Smooth muscle cell (in vitro differentiated cells): Measurements from ENCODE around the gene ARRDC5. TPM values are rescaled to one million over a fixed set of nuclear protein-coding genes. Genes with fewer than 3 reads are reported as not detected.

Source experiments
- DNase-seq: peaks from one replicate; lab custom pipeline; 2025; ENCODE audit not compliant: unreplicated experiment; lab: John Stamatoyannopoulos, UW
- H2AFZ ChIP-seq: fragments of 200-600 bp; sonication (generic); 2 replicates; pipeline ENCODE4 v1.6.0; 2016; ENCODE audit warnings: antibody characterized with exemption, low read depth, mild to moderate bottlenecking
- H3F3A ChIP-seq: fragments of 200-600 bp; sonication (generic); 2 replicates; pipeline ENCODE4 v1.6.0; 2017; ENCODE audit warnings: antibody characterized with exemption, low read depth
- H3K27ac ChIP-seq: fragments of 200-600 bp; sonication (generic); 2 replicates; pipeline ENCODE4 v1.5.1; 2016; ENCODE audit warnings: low read depth, mild to moderate bottlenecking
- H3K27me3 ChIP-seq: fragments of 200-600 bp; sonication (generic); 2 replicates; pipeline ENCODE4 v1.6.1; 2016; ENCODE audit warnings: low read depth, mild to moderate bottlenecking
- H3K36me3 ChIP-seq: fragments of 200-600 bp; sonication (generic); 2 replicates; pipeline ENCODE4 v1.5.1; 2016; ENCODE audit warnings: low read depth
- H3K4me1 ChIP-seq: fragments of 200-600 bp; sonication (generic); 2 replicates; pipeline ENCODE4 v1.5.1; 2016; ENCODE audit warnings: low read depth
- H3K4me2 ChIP-seq: fragments of 200-600 bp; sonication (generic); 2 replicates; pipeline ENCODE4 v1.6.0; 2016; ENCODE audit warnings: mild to moderate bottlenecking
- H3K4me3 ChIP-seq: fragments of 200-600 bp; sonication (generic); 2 replicates; pipeline ENCODE4 v1.5.1; 2016; ENCODE audit warnings: mild to moderate bottlenecking
- H3K79me2 ChIP-seq: fragments of 200-600 bp; sonication (generic); 2 replicates; pipeline ENCODE4 v1.6.0; 2016; ENCODE audit warnings: low read depth, mild to moderate bottlenecking
- H3K9ac ChIP-seq: fragments of 200-600 bp; sonication (generic); 2 replicates; pipeline ENCODE4 v1.6.0; 2016; ENCODE audit warnings: low read depth
- H3K9me3 ChIP-seq: fragments of 200-600 bp; sonication (generic); replicated peaks from 2 replicates; pipeline ENCODE4 v1.5.1; 2016; ENCODE audit warnings: low read depth
- H4K20me1 ChIP-seq: fragments of 200-600 bp; sonication (generic); 2 replicates; pipeline ENCODE4 v1.6.0; 2016; ENCODE audit warnings: low read depth
- WGBS: methylation state at CpG from one replicate; pipeline ENCODE4 v1.1.7; 2016; ENCODE audit warnings: low lambda C conversion rate; 5-methylcytosine and 5-hydroxymethylcytosine counted together
- polyA plus RNA-seq: library from polyadenylated mRNA; unstranded; fragments of >200 nt; fragmentation: Nextera tagmentation; extraction: Ambion mirVana; gene quantifications from 2 replicates; pipeline ENCODE4 v1.2.1, GENCODE V29; 2016
- total RNA-seq: library from RNA; depleted of rRNA; stranded (reverse); fragments of >200 nt; gene quantifications from 2 replicates; pipeline ENCODE4 v1.2.3, GENCODE V29; 2014
- TF ChIP-seq, protein P1 (sequence below): fragments of 200-600 bp; sonication (generic); IDR thresholded peaks from 2 replicates; pipeline ENCODE4 v1.5.1; 2017; ENCODE audit warnings: borderline replicate concordance, mild to moderate bottlenecking, antibody characterized with exemption; ENCODE audit not compliant: insufficient read depth, poor library complexity, severe bottlenecking

Gene ARRDC5
- total and polyA plus RNA-seq, 2 experiments from 2014 or later = not detected

DNA sequence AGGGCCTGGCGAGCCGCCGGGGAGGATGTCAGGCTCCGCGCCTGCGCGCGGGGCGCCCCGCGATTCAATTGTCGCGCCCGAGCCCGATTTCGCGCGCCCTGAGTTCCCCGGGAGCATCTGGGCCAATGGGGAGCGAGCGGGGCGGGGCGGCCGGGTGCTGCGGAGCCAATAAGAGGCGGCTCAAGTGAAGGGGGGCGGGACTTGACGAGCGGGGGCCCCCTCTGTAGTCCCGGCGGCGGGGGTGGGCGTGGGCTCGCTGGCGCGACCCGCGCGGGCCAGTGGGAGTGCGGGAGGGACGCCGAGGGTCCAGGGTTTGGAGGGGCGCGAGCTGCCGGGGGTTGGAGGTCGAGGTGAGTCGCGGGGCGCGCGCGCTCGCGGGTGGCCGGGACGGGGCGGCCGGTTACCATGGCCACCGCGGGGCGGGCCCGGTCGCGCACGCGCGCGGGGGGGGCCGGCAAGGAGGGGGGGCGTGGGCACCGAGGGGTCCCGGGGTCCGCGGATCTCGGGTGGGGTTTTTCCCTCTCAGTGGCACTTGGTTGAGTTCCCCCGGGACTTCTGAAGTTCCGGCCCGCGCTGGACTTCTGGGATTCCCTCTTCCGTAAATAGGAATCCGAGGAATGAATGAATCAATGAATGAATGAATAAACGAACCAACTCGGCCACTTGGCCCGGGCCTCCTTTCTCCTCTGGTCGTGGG lies 7.3 kb upstream of the ARRDC5 start:
- Histone ChIP-seq H3K4me1 (peaks cover 19% of the 10 kb centered on the region), H3K4me3 (peak overlapping the region; percentile 82), H3K9ac (peak overlapping the region; percentile 59), H3K9me3 (no peaks in the 10 kb centered on the region), H4K20me1 (no peaks in the 10 kb centered on the region), H3K79me2 (peaks cover 6% of the 10 kb centered on the region), H3F3A (peaks cover 12% of the 10 kb centered on the region), H3K27me3 (no peaks in the 10 kb centered on the region), H2AFZ (peak overlapping the region; percentile 73), H3K36me3 (no peaks in the 10 kb centered on the region), H3K27ac (peak overlapping the region; percentile 88), H3K4me2 (peak overlapping the region; percentile 95)
- DNase-seq = peak; percentile 73
- TF ChIP-seq, protein P1, sequence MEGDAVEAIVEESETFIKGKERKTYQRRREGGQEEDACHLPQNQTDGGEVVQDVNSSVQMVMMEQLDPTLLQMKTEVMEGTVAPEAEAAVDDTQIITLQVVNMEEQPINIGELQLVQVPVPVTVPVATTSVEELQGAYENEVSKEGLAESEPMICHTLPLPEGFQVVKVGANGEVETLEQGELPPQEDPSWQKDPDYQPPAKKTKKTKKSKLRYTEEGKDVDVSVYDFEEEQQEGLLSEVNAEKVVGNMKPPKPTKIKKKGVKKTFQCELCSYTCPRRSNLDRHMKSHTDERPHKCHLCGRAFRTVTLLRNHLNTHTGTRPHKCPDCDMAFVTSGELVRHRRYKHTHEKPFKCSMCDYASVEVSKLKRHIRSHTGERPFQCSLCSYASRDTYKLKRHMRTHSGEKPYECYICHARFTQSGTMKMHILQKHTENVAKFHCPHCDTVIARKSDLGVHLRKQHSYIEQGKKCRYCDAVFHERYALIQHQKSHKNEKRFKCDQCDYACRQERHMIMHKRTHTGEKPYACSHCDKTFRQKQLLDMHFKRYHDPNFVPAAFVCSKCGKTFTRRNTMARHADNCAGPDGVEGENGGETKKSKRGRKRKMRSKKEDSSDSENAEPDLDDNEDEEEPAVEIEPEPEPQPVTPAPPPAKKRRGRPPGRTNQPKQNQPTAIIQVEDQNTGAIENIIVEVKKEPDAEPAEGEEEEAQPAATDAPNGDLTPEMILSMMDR = no peak
- 3% methylated on average over 48 of the region's 85 CpGs for WGBS

DNA sequence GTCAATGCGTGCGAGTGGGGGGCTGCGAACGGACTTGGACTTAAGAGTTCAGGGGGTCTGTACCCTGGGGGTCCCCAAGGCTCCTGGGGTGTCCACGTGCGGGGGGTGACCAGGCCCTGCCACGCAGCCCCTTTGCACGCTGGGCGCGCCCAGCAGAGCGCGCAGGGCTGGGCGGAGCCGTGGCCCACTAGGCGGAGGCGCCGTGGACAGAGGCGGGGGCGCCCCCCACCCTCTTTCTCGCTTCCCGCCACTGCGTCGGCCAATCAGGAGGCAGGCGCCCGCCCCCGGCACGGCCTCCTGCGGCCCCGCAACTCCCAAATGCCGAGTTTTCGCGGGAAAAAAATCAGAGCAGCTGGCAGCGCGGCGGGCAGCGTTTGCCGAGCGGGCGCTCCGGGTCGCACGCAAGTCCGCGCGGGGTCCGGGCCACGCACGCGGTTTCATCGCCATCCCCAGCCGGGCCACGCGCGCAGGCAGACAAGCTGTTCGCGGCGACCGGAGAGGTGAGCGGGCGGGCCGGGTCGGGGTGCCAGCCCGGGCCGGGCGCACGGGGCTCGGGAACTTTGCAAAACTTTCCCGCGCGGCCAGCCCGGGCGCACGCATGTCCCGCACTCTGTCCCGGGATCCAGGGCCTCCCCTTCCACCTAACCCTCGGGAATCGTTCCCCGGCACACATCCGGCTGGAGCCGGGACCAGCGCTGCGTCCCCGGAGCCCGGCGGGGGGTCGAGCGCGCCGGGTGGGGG lies 6.6 kb upstream of the ARRDC5 start, which contains the start of gene UHRF1:
Gene UHRF1 (plus strand): TSS at position 346 of the 741 bp plus-strand sequence. CDS start 1,385 bp downstream, outside the sequence.
- Histone ChIP-seq H3K4me1 (peaks cover 16% of the 10 kb centered on the region), H3K36me3 (no peaks in the 10 kb centered on the region), H4K20me1 (no peaks in the 10 kb centered on the region), H3K27me3 (no peaks in the 10 kb centered on the region), H3K27ac (peak within 1 kb of the TSS; percentile 88), H3K9me3 (no peaks in the 10 kb centered on the region), H3K4me3 (peak within 1 kb of the TSS; percentile 82), H3K79me2 (peaks cover 6% of the 10 kb centered on the region), H3K4me2 (peak within 1 kb of the TSS; percentile 95), H3F3A (peaks cover 12% of the 10 kb centered on the region), H2AFZ (peak within 1 kb of the TSS; percentile 73), H3K9ac (peak within 1 kb of the TSS; percentile 59)
- TF ChIP-seq, protein P1 = no peak
- DNase-seq = no peak
- 5% methylated on average over 71 of the region's 89 CpGs for WGBS

DNA sequence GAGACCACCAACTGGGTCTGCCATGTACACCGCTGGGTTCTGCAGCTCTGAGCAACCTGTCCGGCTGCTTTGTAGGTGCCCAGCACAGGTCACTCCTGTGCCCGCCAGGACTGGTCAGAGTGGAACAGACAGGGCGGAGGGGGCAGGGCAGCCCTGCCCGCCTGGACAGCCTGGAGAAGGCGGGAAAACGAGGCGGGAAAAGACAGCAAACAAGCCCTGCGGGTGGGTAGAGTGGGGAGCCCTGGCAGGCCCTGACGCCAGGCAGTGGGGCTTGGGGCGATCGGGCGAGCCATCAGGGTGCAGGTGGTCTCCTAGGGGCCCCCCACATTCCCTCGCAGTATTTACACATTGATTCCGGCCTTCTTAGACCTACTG lies 6.1 kb upstream of the ARRDC5 start:
- H3K79me2 ChIP-seq = peaks cover 6% of the 10 kb centered on the region
- no peak for DNase-seq
- H4K20me1 ChIP-seq = no peaks in the 10 kb centered on the region
- H3K4me2 ChIP-seq = no peak overlapping the region
- TF ChIP-seq, protein P1 = no peak
- H3K4me1 ChIP-seq = peaks cover 14% of the 10 kb centered on the region
- no peaks in the 10 kb centered on the region for H3K9me3 ChIP-seq
- H3K36me3 ChIP-seq = no peaks in the 10 kb centered on the region
- H3K27ac ChIP-seq = no peak overlapping the region
- no peak overlapping the region for H3K9ac ChIP-seq
- WGBS = 88% methylated on average over 15 of the region's 15 CpGs
- H3F3A ChIP-seq = peaks cover 12% of the 10 kb centered on the region
- no peak overlapping the region for H2AFZ ChIP-seq
- no peaks in the 10 kb centered on the region for H3K27me3 ChIP-seq
- no peak overlapping the region for H3K4me3 ChIP-seq
